Loucy (cell line): Measurements from ENCODE around the gene ADGRL1.

Experiments used
- CTCF ChIP-seq: fragments of 200-600 bp; sonication (generic); conservative IDR thresholded peaks from 2 replicates; pipeline ENCODE4 v1.5.1; 2014; ENCODE audit warnings: mild to moderate bottlenecking, antibody characterized with exemption, low read length
- EZH2phosphoT487 ChIP-seq: fragments of 200-600 bp; IDR thresholded peaks from 2 replicates; pipeline ENCODE4 v1.6.1; 2018; ENCODE audit warnings: antibody characterized with exemption, mild to moderate bottlenecking, moderate library complexity, borderline replicate concordance

GRCh38 chr19:14135355-14135754 is 70.6 kb downstream of the ADGRL1 start:
- TF ChIP-seq CTCF (no peak), EZH2phosphoT487 (no peak)
